ENCODE results near the gene CENATAC. TPM values are rescaled to one million over a fixed set of nuclear protein-coding genes. Genes with fewer than 3 reads are reported as not detected.

The CENATAC gene
- total and polyA plus RNA-seq, 2 experiments from 2014 or later, result 31.7 to 34.5 TPM

DNA sequence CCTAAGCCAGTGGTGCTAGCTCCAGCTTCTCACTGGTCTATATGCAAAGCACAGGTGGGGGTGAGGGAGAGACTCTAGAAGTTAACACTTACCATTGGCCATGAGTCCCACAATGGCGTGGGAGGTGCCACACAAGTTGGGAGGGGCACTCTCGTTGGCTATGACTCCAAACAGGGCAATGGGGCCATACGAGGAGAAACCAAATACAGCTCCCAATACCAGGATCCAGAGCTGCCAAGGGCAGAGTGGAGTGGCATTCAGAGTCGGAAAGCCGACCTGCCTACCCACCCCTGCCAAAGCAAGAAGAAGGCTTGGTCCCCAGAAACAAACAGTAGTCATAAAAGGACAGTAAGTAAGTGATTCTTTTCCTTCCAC is 27.1 kb downstream of the CENATAC start:
- no peak for DNase-seq (ENCODE audit: low spot score)
- Histone ChIP-seq H3K4me1 (ENCODE audit: insufficient read depth) (peaks cover 16% of the 10 kb centered on the region), H3F3A (replicated peaks; ENCODE audit: low read depth) (peaks cover 35% of the 10 kb centered on the region), H3K79me2 (replicated peaks; ENCODE audit: insufficient read depth) (peaks cover 28% of the 10 kb centered on the region), H4K20me1 (replicated peaks; ENCODE audit: insufficient read depth) (peaks cover 15% of the 10 kb centered on the region), H3K4me2 (no peak overlapping the region), H3K36me3 (ENCODE audit: insufficient read depth) (peaks cover 34% of the 10 kb centered on the region), H3K27ac (ENCODE audit: low read depth) (0 out of 2 replicates have a peak overlapping the region, but pooled peaks have one; percentile 59), H3K27me3 (ENCODE audit: insufficient read depth) (no peaks in the 10 kb centered on the region), H3K9me2 (ENCODE audit: insufficient read depth) (no peaks in the 10 kb centered on the region), H2AFZ (no peak overlapping the region), H3K4me3 (no peak overlapping the region)
- Mint-ChIP-seq H3K4me1 (peaks cover 32% of the 10 kb centered on the region), H3K9me3 (no peaks in the 10 kb centered on the region; the same call in 2 of the 3 replicates), H3K4me3 (no peak overlapping the region), H3K27ac (no peak overlapping the region), H3K27me3 (ENCODE audit: insufficient read depth, low read depth, poor library complexity) (peaks cover 24% of the 10 kb centered on the region), H3K36me3 (ENCODE audit: low read depth) (peaks cover 73% of the 10 kb centered on the region)
- TF ChIP-seq NANOG (IDR thresholded peaks at IDR 0.05; ENCODE audit: borderline replicate concordance) (no peak), STAT1 (IDR thresholded peaks at IDR 0.05; ENCODE audit: unreplicated experiment) (no peak), CREB1 (CRISPR knock-in tag; IDR thresholded peaks at IDR 0.05; ENCODE audit: low read depth) (no peak), ZNF114 (CRISPR knock-in tag; IDR thresholded peaks at IDR 0.05) (no peak), JUNB (IDR thresholded peaks at IDR 0.05; ENCODE audit: unreplicated experiment) (no peak), ZNF462 (CRISPR knock-in tag; IDR thresholded peaks at IDR 0.05) (no peak)
- TF ChIP-seq, protein P1, sequence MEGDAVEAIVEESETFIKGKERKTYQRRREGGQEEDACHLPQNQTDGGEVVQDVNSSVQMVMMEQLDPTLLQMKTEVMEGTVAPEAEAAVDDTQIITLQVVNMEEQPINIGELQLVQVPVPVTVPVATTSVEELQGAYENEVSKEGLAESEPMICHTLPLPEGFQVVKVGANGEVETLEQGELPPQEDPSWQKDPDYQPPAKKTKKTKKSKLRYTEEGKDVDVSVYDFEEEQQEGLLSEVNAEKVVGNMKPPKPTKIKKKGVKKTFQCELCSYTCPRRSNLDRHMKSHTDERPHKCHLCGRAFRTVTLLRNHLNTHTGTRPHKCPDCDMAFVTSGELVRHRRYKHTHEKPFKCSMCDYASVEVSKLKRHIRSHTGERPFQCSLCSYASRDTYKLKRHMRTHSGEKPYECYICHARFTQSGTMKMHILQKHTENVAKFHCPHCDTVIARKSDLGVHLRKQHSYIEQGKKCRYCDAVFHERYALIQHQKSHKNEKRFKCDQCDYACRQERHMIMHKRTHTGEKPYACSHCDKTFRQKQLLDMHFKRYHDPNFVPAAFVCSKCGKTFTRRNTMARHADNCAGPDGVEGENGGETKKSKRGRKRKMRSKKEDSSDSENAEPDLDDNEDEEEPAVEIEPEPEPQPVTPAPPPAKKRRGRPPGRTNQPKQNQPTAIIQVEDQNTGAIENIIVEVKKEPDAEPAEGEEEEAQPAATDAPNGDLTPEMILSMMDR (conservative IDR thresholded peaks at IDR 0.05; ENCODE audit: low read depth in 2 of 2), result no peak
- TF ChIP-seq, protein P2, sequence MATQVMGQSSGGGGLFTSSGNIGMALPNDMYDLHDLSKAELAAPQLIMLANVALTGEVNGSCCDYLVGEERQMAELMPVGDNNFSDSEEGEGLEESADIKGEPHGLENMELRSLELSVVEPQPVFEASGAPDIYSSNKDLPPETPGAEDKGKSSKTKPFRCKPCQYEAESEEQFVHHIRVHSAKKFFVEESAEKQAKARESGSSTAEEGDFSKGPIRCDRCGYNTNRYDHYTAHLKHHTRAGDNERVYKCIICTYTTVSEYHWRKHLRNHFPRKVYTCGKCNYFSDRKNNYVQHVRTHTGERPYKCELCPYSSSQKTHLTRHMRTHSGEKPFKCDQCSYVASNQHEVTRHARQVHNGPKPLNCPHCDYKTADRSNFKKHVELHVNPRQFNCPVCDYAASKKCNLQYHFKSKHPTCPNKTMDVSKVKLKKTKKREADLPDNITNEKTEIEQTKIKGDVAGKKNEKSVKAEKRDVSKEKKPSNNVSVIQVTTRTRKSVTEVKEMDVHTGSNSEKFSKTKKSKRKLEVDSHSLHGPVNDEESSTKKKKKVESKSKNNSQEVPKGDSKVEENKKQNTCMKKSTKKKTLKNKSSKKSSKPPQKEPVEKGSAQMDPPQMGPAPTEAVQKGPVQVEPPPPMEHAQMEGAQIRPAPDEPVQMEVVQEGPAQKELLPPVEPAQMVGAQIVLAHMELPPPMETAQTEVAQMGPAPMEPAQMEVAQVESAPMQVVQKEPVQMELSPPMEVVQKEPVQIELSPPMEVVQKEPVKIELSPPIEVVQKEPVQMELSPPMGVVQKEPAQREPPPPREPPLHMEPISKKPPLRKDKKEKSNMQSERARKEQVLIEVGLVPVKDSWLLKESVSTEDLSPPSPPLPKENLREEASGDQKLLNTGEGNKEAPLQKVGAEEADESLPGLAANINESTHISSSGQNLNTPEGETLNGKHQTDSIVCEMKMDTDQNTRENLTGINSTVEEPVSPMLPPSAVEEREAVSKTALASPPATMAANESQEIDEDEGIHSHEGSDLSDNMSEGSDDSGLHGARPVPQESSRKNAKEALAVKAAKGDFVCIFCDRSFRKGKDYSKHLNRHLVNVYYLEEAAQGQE (IDR thresholded peaks at IDR 0.05; ENCODE audit: unreplicated experiment), result no peak
- ATAC-seq, result peak; percentile 9; the same call in 2 of the 3 replicates

All from GM23338 (cell line).